NCI-H2107 treated with DMSO at 0.1 percent for 48 hours (cell line): ENCODE measurements around the gene HLA-B.
"Not testable (repeated sequence)": the region's sequence is repeated elsewhere in the genome, so short reads cannot be mapped to it uniquely, and the experiment has no call there.

Experiments used
- DNase-seq: peaks from one replicate; lab custom pipeline; 2025; ENCODE audit not compliant: unreplicated experiment; lab: John Stamatoyannopoulos, UW

The HLA-B gene

DNA sequence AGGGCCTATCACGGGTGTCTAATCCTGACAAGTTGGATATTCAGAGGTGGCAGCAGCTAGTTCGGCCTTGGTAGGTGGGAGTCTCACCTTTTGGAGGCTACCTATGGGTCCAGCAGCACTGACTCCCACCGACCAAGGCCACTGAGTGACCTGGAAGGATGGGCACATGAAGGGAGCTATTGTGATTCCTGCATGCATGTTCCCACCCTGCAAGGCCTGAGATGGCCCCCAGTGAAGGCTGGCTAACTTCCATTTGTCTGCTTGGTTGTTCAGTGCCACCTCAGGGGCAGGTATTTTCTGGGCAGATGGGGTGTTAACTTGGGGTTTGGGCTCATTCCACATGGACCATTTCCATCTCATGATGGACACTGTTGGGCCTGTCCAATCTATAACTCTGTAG is 28.1 kb upstream of the HLA-B start:
- DNase-seq = no peak

DNA sequence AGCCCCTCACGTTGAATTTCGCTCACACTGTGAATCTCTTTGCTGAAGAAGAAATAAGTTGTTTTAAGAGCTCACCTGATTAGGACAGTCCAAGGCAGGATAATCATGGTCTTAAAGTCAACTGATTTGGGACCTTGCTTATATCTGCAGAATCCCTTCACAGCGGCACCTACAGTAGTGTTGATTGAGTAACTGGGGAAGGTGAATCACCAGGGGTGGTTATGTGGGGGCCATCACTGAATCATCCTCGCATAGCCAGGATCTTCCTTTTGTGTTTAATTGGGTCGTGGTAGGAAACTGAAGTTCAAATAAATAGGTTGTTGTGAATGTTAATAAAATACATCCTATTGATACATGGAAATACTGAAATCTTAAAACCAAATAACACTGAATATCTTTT is 26.2 kb upstream of the HLA-B start:
- no peak for DNase-seq

DNA sequence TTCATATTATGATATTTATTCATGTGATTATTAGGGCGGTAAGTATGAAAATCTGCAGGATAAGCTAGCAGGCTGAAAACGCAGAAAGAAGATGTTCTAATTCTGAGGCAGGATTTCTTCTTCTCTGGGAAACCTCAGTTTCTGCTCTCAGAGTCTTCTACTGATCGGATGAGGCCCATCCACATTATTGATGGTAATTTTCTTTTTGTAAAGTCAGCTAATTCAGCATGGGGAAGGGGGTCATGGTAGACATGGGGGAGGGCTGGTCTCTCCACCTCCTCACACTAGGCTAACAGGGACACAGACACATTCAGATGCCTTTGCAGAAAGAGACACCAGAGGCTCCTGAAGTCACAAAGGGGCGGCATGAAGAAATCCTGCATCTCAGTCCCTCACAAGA is 24.7 kb upstream of the HLA-B start:
- DNase-seq = no peak

DNA sequence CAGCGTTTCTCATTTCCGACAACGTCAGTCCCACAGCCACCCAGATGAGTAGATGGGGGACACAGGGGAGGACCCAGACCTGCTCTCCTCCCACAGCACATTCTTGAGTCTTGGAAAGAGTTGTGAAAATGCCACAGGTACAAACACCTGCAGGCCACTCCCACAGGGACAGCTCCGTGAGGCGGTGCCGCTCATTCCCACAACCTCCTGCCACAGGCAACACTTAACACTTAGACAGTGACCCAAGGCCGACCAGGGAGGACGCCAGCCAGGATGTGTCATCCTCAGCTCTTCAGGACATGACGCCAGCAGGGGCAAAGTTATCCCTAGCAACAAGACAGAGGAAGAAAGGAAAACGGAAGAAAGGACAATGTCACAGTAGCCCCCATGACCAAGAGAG is 22.9 kb upstream of the HLA-B start:
- DNase-seq = no peak

DNA sequence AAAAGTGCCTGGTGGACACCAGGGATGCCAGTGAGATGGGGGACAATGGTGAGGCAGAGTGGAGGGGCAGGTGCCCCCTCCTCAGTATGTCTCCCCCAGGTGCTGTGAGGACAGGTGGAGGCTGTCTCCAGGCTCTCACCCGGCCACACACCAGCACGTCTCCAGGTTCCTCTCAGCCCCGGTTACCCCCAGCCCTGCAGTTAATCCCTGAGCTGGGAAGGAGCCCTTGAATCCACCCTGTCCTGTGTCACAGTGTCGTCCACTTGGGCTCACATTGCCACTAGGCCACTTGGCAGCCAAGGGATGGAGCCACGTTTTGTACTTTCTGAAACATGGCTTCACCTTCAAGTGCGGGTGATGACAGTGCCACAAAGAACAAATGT is 21.7 kb upstream of the HLA-B start:
- DNase-seq = no peak

DNA sequence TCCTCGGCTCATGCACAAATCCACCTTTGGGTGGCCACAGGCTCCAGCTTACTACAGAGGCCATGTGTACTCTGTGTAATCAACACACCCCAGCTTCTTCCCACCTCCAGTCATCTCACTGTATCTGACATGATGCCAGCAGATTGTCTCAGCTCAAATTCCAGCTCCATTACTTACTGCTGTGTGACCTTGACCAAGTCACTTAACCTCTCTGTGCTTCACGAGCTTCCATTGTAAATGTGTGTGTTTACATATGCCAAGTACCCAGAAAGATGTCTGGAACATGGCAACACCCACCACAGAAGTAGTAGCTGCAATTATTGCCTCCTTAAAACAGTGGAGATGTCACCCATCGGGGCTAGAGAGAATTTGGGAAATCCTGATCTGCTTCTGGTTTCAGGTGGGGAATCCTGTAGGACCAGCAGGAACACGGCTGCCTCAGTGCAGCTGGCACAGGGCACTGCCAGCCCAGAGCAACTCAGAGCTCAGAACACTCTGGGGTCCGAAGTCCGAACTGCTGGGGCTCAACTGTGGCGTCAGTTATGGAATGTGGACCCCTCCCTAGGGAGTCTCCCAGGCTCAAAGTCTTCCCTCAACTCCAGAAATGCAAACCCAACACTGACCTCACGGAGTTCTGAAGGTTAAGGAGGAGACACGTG is 21.2 kb upstream of the HLA-B start:
- DNase-seq = no peak

DNA sequence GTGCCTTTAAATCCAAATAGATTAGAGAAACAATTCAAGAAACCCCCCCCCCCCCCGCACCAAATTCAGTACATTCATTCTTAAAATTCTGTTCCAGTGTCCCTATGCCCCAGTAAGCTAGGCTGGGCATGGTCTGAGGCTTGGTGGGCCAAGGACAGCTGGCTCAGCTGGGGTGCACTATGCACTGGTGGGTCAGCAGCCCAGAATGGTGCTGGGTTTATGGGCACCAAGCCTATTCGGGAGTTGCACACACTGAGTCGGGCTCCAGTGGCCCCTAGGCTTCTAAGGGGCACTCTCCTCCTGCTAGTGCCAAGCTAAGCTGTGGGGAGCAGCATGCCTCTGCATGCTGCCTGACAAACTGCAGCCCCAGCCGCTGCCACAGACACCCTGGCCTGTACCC is 20.1 kb upstream of the HLA-B start:
- no peak for DNase-seq

DNA sequence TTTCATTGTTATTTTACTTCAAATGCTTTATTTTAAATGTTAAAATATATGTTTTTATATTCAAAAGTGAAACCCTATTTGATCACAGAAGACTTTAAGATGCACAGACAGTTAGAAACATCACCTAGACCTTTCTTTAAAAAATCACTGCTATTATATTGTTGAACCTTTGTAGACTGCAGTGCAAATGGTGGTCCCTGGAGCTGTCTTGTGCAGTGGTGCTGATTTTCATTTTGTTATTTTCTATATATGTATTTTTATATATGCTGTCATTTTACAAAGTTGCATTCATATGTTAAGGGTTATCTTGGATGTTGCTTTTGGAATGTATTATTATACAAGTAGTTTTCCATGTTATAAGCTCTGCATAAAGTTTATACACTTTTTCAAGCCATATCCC is 18.7 kb upstream of the HLA-B start:
- no peak for DNase-seq

DNA sequence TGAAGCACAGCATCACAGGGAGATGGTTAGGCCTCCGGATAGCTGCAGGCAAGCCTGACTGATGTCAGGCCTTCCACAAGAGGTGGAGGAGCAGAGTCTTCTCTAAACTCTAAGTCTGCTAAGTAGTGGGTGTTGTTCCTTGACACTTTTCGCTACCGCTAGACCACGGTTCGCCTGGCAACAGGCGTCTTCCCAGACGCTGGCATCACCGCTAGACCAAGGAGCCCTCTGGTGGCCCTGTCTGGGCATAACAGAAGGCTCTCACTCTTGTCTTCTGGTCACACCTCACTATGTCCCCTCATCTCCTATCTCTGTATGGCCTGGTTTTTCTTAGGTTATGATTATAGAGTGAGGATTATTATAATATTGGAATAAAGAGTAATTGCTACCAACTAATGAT is 17.1 kb upstream of the HLA-B start:
- DNase-seq = not testable (repeated sequence)

DNA sequence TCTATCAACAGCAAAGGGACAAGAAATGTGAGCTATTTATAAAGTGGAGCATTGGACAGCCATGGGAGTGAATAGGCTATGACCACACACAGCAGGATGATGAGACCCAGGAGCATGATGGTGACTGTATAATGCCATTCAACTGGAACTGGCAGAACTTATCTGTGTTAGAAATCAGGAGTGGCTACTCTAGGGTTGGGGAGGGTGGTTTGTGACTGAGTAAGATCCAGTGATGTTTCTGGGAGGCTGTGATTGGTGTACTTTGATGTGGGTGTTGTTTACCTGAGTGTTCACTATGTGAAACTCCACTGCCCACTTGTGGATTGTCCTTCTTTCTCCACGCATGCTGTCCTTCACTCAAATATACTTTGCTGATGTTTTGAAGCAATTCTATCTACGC is 11.5 kb upstream of the HLA-B start:
- DNase-seq = no peak

DNA sequence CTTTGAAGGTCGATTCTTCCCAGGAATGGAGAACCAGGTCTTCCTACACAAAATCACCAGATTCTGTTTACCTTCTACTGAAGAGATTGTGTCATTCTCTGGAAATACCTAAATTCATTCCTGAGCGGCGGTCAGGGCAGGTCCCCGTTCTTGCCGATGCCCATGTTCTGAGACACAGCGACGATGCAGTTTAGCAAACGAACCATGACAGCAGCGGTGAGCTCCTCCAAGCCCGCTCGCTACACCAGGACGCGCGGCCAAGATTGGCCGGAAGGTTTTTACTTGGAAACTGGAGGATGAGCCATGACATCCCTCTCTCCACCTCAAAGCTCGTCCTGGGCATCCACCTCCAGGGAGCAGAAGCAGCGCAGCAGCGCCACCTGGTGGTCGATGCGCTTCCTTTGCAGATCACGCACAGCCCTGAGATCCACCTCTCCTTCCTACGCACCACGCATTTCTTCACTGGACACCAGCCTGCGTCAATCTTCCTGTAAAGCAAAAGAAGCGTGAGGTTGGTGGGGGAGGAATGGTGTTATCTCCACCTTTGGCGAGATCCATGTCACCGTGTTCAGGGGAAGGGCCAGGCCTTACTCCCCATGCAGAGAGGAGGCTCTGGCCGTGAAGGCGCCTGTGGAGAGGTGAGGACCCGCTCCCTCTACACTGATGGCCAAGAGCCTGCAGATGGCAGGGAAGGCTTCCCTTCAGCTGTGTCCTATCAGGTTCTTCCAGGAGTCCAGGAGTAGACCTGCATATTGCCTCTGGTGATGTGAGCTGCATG is 9.9 kb upstream of the HLA-B start:
- DNase-seq = peak; percentile 38

DNA sequence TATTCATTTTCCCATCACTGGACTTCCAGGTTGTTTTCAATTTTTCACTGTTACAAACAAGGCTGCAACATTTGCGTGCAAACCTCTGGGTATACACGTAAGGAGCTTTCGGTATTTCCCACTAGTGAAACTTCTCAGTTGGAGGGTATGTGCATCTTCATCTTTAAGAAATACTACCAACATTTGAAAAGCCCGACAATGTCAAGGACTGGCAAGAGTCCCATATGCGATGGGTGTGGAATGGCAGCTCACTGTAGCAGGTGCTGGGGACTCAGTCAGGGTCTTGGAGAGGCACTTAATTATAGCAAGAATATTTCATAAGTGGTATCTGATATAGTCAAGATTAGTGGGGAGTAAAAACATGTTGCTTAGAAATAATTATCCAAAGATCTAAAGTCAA is 8.9 kb upstream of the HLA-B start:
- no peak for DNase-seq

DNA sequence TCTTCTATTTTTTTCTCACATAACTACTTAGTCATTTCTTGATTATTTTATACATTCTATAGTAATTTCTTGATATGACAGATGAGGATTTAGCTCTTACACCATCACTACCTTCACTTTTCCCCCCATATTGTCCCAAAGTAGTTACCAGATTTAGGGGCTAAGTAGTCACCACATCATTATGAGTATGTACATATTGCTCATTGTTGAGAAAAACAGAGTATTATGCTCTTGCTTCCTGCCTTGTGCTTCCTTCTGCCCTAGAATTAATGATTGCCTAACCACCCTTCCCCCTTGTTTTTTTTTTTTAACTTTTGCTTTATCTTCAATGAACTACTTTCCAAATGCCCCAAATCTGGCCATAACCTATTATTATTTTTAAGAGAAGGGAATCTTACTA is 6.8 kb upstream of the HLA-B start:
- DNase-seq = no peak

DNA sequence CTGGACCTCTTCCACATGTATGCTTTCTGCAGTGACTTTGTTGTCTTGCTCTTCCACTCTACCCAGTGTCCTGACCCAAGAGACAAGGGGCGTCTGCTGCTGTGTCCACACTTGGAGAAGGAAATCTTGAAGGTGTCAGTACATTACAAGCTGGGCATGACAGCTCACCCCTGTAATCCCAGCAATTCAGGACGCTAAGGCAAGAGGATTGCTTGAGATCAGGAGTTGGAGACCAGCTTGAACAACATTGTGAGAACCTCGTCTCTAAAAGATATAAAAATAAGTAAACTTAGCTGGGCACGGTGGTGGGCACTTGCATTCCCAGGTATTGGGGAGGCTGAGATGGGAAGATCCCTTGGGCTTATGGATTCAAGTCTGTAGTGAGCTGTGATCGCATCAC is 5.8 kb upstream of the HLA-B start:
- no peak for DNase-seq

DNA sequence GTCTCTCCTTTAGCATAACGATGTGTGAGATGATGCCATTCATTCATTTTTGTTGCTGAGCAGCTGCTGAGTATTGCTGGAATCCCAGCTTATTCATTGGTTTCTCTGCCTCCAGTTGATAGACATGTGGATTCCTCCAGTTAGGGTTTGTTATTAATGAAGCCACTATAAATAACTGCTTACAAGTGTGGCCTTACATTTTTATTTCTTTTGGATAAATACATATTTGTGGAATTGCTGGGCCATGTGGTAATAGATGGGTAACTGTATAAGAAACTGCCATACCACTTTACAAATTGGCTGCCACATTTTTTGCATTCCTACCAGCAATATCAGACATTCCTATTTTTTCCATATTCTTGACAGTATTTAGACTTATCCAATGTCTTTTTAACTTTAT is 2.6 kb upstream of the HLA-B start:
- no peak for DNase-seq

DNA sequence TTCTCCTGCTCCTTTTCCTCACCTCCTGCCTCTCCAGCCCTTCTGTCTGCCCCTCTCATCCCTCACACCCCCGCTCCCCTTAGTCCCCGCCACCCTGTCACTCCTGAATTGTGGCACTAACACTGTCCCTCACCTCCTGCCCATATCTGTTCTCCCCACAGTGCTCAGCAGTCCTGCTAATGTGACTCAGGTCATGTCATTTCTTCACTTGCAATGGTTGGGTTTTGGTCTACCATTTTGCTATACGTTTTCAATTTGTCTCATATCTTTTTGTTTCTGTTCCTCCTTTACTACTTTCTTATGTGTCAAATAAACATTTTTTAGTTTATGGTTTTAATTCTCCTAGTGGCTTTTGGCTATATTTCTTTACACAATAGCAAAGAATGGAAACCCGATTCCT is 1.3 kb upstream of the HLA-B start:
- no peak for DNase-seq

DNA sequence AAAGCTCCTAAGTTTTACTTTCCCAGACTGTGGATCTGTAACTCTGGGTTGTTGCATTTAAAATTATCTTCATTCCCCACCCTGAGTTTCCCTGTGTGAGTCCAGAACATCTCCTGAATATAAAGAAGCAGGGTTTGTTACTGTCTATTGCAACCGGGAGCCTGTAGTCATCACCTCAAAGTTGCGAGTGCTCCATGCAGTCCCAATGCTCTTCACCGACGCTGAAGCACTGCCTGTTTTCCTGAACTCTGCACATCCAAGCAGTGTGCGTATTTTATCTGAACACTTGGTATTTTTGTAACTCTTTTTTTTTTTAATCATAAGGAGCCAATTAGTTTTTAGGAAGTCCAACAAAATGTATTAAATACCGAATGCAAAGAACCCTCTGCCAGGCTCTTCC is 907 bp upstream of the HLA-B start:
- no peak for DNase-seq

DNA sequence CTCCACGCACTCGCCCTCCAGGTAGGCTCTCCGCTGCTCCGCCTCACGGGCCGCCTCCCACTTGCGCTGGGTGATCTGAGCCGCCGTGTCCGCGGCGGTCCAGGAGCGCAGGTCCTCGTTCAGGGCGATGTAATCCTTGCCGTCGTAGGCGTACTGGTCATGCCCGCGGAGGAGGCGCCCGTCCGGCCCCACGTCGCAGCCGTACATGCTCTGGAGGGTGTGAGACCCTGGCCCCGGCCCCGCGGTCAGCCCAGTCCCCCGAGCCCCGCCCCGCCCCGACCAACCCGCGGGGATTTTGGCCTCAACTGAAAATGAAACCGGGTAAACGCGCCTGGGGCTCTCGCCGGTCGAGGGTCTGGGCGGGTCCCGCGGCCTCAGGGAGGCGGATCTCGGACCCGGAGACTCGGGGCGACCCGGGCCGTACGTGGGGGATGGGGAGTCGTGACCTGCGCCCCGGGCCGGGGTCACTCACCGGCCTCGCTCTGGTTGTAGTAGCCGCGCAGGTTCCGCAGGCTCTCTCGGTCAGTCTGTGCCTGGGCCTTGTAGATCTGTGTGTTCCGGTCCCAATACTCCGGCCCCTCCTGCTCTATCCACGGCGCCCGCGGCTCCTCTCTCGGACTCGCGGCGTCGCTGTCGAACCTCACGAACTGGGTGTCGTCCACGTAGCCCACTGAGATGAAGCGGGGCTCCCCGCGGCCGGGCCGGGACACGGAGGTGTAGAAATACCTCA is 598 bp downstream of the HLA-B start:
- no peak for DNase-seq

DNA sequence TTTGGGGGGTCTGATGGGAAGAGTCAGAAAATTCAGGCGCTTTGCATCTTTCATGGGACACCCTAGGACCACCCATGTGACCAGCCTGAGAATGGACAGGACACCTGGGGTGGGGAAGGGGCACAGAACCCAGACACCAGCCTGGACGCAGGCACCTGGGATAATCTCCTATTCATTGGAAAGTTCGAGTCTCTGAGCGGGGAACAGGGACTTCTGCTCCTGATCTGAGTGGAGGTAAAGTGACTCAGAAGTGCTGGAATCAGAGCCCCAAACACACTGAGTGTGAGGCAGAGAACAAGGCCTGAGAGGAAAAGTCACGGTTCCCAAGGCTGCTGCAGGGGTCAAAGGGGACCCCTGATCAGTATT is 1.4 kb downstream of the HLA-B start:
- no peak for DNase-seq

DNA sequence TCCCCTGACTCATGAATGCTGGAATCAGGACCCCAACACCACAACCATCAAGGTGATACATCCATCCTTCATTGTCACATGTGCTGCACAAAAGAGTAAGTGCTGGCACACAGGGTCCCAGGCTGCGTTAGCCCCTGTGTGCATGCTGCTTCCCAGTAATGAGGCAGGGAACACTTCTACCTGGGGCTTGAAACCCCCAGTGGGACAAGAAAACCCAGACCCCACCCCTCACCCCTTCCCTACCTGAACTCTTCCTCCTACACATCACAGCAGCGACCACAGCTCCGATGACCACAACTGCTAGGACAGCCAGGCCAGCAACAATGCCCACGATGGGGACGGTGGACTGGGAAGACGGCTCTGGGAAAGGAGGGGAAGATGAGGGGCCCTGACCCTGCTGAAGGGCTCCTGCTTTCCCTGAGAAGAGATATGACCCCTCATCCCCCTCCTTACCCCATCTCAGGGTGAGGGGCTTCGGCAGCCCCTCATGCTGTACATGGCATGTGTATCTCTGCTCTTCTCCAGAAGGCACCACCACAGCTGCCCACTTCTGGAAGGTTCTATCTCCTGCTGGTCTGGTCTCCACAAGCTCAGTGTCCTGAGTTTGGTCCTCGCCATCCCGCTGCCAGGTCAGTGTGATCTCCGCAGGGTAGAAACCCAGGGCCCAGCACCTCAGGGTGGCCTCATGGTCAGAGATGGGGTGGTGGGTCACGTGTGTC is 2.0 kb downstream of the HLA-B start:
- DNase-seq = no peak

DNA sequence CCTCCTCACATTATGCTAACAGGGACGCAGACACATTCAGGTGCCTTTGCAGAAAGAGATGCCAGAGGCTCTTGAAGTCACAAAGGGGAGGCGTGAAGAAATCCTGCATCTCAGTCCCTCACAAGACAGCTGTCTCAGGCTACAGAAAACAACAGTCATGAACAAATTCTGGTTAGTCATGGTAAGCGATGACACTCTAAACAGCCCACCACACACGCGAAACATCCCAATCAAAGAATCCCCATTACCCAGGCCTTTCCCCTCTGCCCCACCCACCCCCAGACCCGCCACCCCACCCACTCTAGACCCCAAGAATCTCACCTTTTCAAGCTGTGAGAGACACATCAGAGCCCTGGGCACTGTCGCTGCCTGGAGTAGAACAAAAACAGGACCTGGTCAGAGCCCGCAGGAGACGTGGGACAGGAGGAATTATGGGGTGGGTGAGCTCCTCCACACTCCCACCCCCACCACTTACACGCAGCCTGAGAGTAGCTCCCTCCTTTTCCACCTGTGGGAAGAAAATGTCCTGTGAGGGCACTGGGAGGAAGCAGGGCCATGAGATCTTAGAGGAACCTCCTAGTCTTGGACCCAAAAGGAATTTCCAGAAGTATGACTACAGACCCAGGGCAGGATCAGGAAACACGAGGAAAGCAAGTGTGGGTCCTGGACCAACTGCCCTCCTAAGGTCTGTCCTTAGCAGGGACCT is 2.7 kb downstream of the HLA-B start:
- no peak for DNase-seq
